ENCODE data around the gene ENAH. TPM values are rescaled to one million over a fixed set of nuclear protein-coding genes. Genes with fewer than 3 reads are reported as not detected.
"Not testable (repeated sequence)": the region's sequence is repeated elsewhere in the genome, so short reads cannot be mapped to it uniquely, and the experiment has no call there.

Gene ENAH
- polyA plus RNA-seq, 3 donors: 0.12 TPM; not detected in 2

DNA sequence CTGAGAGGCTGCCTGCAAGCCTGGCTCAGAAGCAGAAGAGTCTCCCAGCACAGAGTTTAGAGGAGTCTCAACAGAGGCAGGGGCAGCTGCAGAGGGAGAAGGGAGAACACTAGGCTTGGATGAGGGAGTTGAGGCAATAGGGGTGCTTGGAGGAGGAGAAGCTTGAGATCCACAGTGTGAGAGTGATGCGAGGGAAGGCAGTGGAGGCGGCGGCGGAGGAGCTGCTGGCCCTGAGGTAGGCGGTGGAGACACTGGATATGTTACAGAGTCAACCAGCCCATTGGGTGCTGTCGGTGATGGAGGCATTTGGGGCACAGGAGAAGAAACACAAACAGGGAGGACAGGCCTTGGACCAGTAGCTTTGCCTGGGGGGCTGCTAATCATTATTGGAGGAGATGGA is 135.7 kb downstream of the ENAH start:
- no peaks in the 10 kb centered on the region for H3K36me3 Mint-ChIP-seq

DNA sequence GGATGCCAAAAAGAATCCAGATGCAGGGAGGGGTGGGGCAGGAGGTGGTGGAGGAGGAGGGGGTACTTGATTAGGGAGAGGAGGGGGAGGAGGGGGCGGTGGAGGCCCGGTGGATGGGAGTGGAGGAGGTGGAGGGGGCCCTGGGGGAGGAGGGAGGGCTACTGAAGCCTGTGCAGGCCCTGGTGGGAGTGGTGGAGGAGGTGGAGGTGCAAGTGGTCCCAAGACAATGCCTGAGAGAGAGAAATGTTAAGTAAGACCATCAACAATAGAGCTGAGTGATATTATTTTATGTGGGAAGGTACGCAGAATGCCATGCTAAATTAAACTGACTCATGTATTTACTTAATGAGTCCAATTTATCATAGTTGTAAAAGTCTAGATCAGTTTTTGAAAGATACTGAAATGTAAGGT is 138.2 kb downstream of the ENAH start:
- no peaks in the 10 kb centered on the region for H3K9me3 ChIP-seq (replicated peaks in 1 of 2; ENCODE audit: control insufficient read depth in 1 of 2, insufficient read depth in 1 of 2, low read length in 2 of 2)
- peaks cover 6% of the 10 kb centered on the region for H3K4me1 Mint-ChIP-seq
- no peak overlapping the region for H3K27ac Mint-ChIP-seq
- intact Hi-C loops (cut with micrococcal nuclease): no loop called here
- H3K27me3 Mint-ChIP-seq (ENCODE audit: low read depth in 3 of 3): peaks cover 0 to 4% (median 0%) of the 10 kb centered on the region in 3 donors
- no peak for DNase-seq
- H3K27ac ChIP-seq (ENCODE audit: low read depth in 1 of 2, low read length in 2 of 2): no peak overlapping the region
- no peak overlapping the region for H3K4me2 ChIP-seq (replicated peaks; ENCODE audit: extremely low read depth, low read length, poor library complexity, severe bottlenecking)
- H3K27me3 ChIP-seq (ENCODE audit: control insufficient read depth in 2 of 2, insufficient read depth in 2 of 2, low read length in 2 of 2): no peaks in the 10 kb centered on the region
- no peaks in the 10 kb centered on the region for H3K36me3 ChIP-seq (replicated peaks in 1 of 2; ENCODE audit: control insufficient read depth in 1 of 2, insufficient read depth in 2 of 2, low read length in 2 of 2)
- H2AFZ ChIP-seq (ENCODE audit: insufficient read depth, low read depth, low read length, poor library complexity, severe bottlenecking): no peak overlapping the region
- H3K9me3 Mint-ChIP-seq: no peaks in the 10 kb centered on the region
- no peak overlapping the region for H3K4me3 Mint-ChIP-seq
- H3K4me1 ChIP-seq (ENCODE audit: control insufficient read depth in 1 of 2, insufficient read depth in 2 of 2, low read length in 2 of 2): no peaks in the 10 kb centered on the region
- H4K20me1 ChIP-seq (ENCODE audit: insufficient read depth, low read length): no peaks in the 10 kb centered on the region
- H3K36me3 Mint-ChIP-seq: no peaks in the 10 kb centered on the region
- no peak overlapping the region for H3K9ac ChIP-seq (ENCODE audit: insufficient read depth, low read length, poor library complexity, severe bottlenecking)
- H3K4me3 ChIP-seq (replicated peaks in 1 of 3; ENCODE audit: low read depth in 2 of 3, low read length in 3 of 3): no peak overlapping the region
- no peaks in the 10 kb centered on the region for H3K79me2 ChIP-seq (ENCODE audit: insufficient read depth, low read length)
- TF ChIP-seq, protein P1, sequence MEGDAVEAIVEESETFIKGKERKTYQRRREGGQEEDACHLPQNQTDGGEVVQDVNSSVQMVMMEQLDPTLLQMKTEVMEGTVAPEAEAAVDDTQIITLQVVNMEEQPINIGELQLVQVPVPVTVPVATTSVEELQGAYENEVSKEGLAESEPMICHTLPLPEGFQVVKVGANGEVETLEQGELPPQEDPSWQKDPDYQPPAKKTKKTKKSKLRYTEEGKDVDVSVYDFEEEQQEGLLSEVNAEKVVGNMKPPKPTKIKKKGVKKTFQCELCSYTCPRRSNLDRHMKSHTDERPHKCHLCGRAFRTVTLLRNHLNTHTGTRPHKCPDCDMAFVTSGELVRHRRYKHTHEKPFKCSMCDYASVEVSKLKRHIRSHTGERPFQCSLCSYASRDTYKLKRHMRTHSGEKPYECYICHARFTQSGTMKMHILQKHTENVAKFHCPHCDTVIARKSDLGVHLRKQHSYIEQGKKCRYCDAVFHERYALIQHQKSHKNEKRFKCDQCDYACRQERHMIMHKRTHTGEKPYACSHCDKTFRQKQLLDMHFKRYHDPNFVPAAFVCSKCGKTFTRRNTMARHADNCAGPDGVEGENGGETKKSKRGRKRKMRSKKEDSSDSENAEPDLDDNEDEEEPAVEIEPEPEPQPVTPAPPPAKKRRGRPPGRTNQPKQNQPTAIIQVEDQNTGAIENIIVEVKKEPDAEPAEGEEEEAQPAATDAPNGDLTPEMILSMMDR (IDR thresholded peaks at IDR 0.05): no peak
- no CpG with 5 or more reads among the region's 3 CpGs for WGBS (ENCODE audit: insufficient coverage)

More for the DNA sequence above, 135.7 kb downstream of the ENAH start:
- no peaks in the 10 kb centered on the region for H3K36me3 ChIP-seq (replicated peaks in 1 of 2; ENCODE audit: control insufficient read depth in 1 of 2, insufficient read depth in 2 of 2, low read length in 2 of 2)
- no peak overlapping the region for H3K4me2 ChIP-seq (replicated peaks; ENCODE audit: extremely low read depth, low read length, poor library complexity, severe bottlenecking)
- no peaks in the 10 kb centered on the region for H3K27me3 ChIP-seq (ENCODE audit: control insufficient read depth in 2 of 2, insufficient read depth in 2 of 2, low read length in 2 of 2)
- no peak for DNase-seq
- TF ChIP-seq, protein P1 (IDR thresholded peaks at IDR 0.05): no peak
- no peak overlapping the region for H3K9ac ChIP-seq (ENCODE audit: insufficient read depth, low read length, poor library complexity, severe bottlenecking)
- Mint-ChIP-seq H3K9me3 (no peaks in the 10 kb centered on the region), H3K27ac (peak overlapping the region in 1 of 7 donors; percentile 29), H3K4me3 (no peak overlapping the region), H3K4me1 (peaks cover 6% of the 10 kb centered on the region), H3K27me3 (ENCODE audit: low read depth in 3 of 3) (peaks cover 0 to 2% (median 0%) of the 10 kb centered on the region in 3 donors)
- no peaks in the 10 kb centered on the region for H3K4me1 ChIP-seq (ENCODE audit: control insufficient read depth in 1 of 2, insufficient read depth in 2 of 2, low read length in 2 of 2)
- no peaks in the 10 kb centered on the region for H4K20me1 ChIP-seq (ENCODE audit: insufficient read depth, low read length)
- peak overlapping the region; percentile 67 for H2AFZ ChIP-seq (ENCODE audit: insufficient read depth, low read depth, low read length, poor library complexity, severe bottlenecking)
- H3K79me2 ChIP-seq (ENCODE audit: insufficient read depth, low read length): no peaks in the 10 kb centered on the region
- WGBS (ENCODE audit: insufficient coverage): 98% methylated on average over 6 of the region's 6 CpGs
- no peaks in the 10 kb centered on the region for H3K9me3 ChIP-seq (replicated peaks in 1 of 2; ENCODE audit: control insufficient read depth in 1 of 2, insufficient read depth in 1 of 2, low read length in 2 of 2)
- H3K4me3 ChIP-seq (replicated peaks in 1 of 3; ENCODE audit: low read depth in 2 of 3, low read length in 3 of 3): no peak overlapping the region
- no peak overlapping the region for H3K27ac ChIP-seq (ENCODE audit: low read depth in 1 of 2, low read length in 2 of 2)
- intact Hi-C loops (cut with micrococcal nuclease): no loop called here

DNA sequence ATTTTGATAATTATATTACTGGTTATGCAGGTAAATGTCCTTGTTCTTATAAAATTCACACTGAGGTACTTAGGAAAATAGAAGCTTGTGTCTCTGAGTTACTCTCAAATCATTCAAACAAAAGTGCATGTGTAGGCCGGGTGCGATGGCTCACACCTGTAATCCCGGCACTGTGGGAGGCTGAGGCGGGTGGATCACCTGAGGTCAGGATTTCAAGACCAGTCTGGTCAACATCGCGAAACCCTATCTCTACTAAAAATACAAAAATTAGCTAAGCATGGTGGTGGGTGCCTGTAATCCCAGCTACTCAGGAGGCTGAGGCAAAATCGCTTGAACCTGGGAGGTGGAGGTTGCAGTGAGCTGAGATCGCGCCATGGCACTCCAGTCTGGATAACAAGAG is 139.3 kb downstream of the ENAH start:
- H3K36me3 Mint-ChIP-seq; H3K9ac ChIP-seq (ENCODE audit: insufficient read depth, low read length, poor library complexity, severe bottlenecking); H3K4me1 ChIP-seq (ENCODE audit: control insufficient read depth in 1 of 2, insufficient read depth in 2 of 2, low read length in 2 of 2); DNase-seq; H3K79me2 ChIP-seq (ENCODE audit: insufficient read depth, low read length); intact Hi-C loops (cut with micrococcal nuclease); H3K4me3 ChIP-seq (replicated peaks in 1 of 3; ENCODE audit: low read depth in 2 of 3, low read length in 3 of 3); H3K27ac ChIP-seq (ENCODE audit: low read depth in 1 of 2, low read length in 2 of 2); H2AFZ ChIP-seq (ENCODE audit: insufficient read depth, low read depth, low read length, poor library complexity, severe bottlenecking); H3K36me3 ChIP-seq (replicated peaks in 1 of 2; ENCODE audit: control insufficient read depth in 1 of 2, insufficient read depth in 2 of 2, low read length in 2 of 2); H4K20me1 ChIP-seq (ENCODE audit: insufficient read depth, low read length); H3K4me3 Mint-ChIP-seq; H3K9me3 Mint-ChIP-seq; H3K27me3 Mint-ChIP-seq (ENCODE audit: low read depth in 3 of 3); H3K27me3 ChIP-seq (ENCODE audit: control insufficient read depth in 2 of 2, insufficient read depth in 2 of 2, low read length in 2 of 2); H3K9me3 ChIP-seq (replicated peaks in 1 of 2; ENCODE audit: control insufficient read depth in 1 of 2, insufficient read depth in 1 of 2, low read length in 2 of 2); H3K4me1 Mint-ChIP-seq; H3K4me2 ChIP-seq (replicated peaks; ENCODE audit: extremely low read depth, low read length, poor library complexity, severe bottlenecking): not testable (repeated sequence)
- 100% methylated on average over 1 of the region's 9 CpGs for WGBS (ENCODE audit: insufficient coverage)
- peak overlapping the region in 1 of 7 donors; percentile 53 for H3K27ac Mint-ChIP-seq
